WTC11 (cell line): ENCODE measurements around the gene RSAD1. TPM values are rescaled to one million over a fixed set of nuclear protein-coding genes. Genes with fewer than 3 reads are reported as not detected.

Experiments
- ATAC-seq: fragments of 200-7000 bp; cut with Tn5 transposase; 2 replicates; pipeline ENCODE4 v1.10.0; 2021; ENCODE audit warnings: mild to moderate bottlenecking, moderate library complexity
- CTCF ChIA-PET: fragments of 300-600 bp; sonication (Branson Sonifier 250); formaldehyde crosslinking; loops from one replicate; lab custom pipeline; 2021; ENCODE audit warnings: antibody characterized with exemption; lab: Charles Lee
- POLR2A ChIA-PET: fragments of 350-600 bp; sonication (Branson Sonifier 250); formaldehyde crosslinking; loops from one replicate; lab custom pipeline; 2021; ENCODE audit warnings: antibody characterized with exemption; lab: Charles Lee
- DNase-seq: peaks from one replicate; pipeline ENCODE4 v3.0.0; 2021; ENCODE audit warnings: low spot score
- H3K27ac Mint-ChIP-seq: 2 replicates; pipeline ENCODE4 v1.8.0; 2021; ENCODE audit warnings: mixed read lengths
- H3K27me3 Mint-ChIP-seq: 2 replicates; pipeline ENCODE4 v1.8.0; 2021; ENCODE audit warnings: low read depth, mild to moderate bottlenecking, moderate library complexity, mixed read lengths
- H3K36me3 Mint-ChIP-seq: 2 replicates; pipeline ENCODE4 v1.8.0; 2021; ENCODE audit warnings: mixed read lengths
- H3K4me1 Mint-ChIP-seq: 2 replicates; pipeline ENCODE4 v1.8.0; 2022; ENCODE audit warnings: mixed read lengths
- H3K4me3 Mint-ChIP-seq: 2 replicates; pipeline ENCODE4 v1.8.0; 2021; ENCODE audit warnings: mild to moderate bottlenecking, moderate library complexity, mixed read lengths
- H3K9me3 Mint-ChIP-seq: 2 replicates; pipeline ENCODE4 v1.8.0; 2021; ENCODE audit warnings: mixed read lengths
- ATF1 ChIP-seq: sonication (generic); formaldehyde crosslinking; IDR thresholded peaks from 2 replicates; pipeline ENCODE4 v1.8.1; 2023; ENCODE audit warnings: mild to moderate bottlenecking, moderate library complexity, missing genetic modification reagents
- EMX1 ChIP-seq: fragments of 250-450 bp; sonication (Bioruptor Pico); IDR thresholded peaks from 2 replicates; pipeline ENCODE4 v1.8.0; 2021; ENCODE audit warnings: mild to moderate bottlenecking
- FOXK1 ChIP-seq: sonication (generic); formaldehyde crosslinking; IDR thresholded peaks from 2 replicates; pipeline ENCODE4 v1.8.0; 2022; ENCODE audit warnings: mild to moderate bottlenecking, moderate library complexity, missing genetic modification reagents
- FOXP1 ChIP-seq: sonication (generic); formaldehyde crosslinking; IDR thresholded peaks from 2 replicates; pipeline ENCODE4 v1.8.0; 2022; ENCODE audit warnings: missing genetic modification reagents, mild to moderate bottlenecking, moderate library complexity, borderline replicate concordance
- GABPB1 ChIP-seq: sonication (generic); formaldehyde crosslinking; IDR thresholded peaks from 2 replicates; pipeline ENCODE4 v1.8.1; 2023; ENCODE audit warnings: mild to moderate bottlenecking, missing genetic modification reagents
- NR1H2 ChIP-seq: sonication (generic); formaldehyde crosslinking; IDR thresholded peaks from 2 replicates; pipeline ENCODE4 v1.9.0; 2021; ENCODE audit warnings: mild to moderate bottlenecking, moderate library complexity, missing genetic modification reagents
- NR2C2 ChIP-seq: sonication (generic); formaldehyde crosslinking; IDR thresholded peaks from 2 replicates; pipeline ENCODE4 v1.8.0; 2022; ENCODE audit warnings: mild to moderate bottlenecking, missing genetic modification reagents
- SOX15 ChIP-seq: fragments of 250-450 bp; sonication (Bioruptor Pico); IDR thresholded peaks from 2 replicates; pipeline ENCODE4 v1.9.0; 2021; ENCODE audit warnings: mild to moderate bottlenecking
- TCF7 ChIP-seq: sonication (generic); formaldehyde crosslinking; IDR thresholded peaks from 2 replicates; pipeline ENCODE4 v1.8.0; 2022; ENCODE audit warnings: mild to moderate bottlenecking, low read depth, missing genetic modification reagents, moderate library complexity
- TEAD1 ChIP-seq: sonication (generic); formaldehyde crosslinking; IDR thresholded peaks from 2 replicates; pipeline ENCODE4 v1.8.0; 2022; ENCODE audit warnings: mild to moderate bottlenecking, missing genetic modification reagents
- ZNF416 ChIP-seq: fragments of 250-450 bp; sonication (Bioruptor Pico); IDR thresholded peaks from 2 replicates; pipeline ENCODE4 v1.9.0; 2021; ENCODE audit warnings: mild to moderate bottlenecking, inconsistent platforms
- ZNF423 ChIP-seq: fragments of 250-450 bp; sonication (Bioruptor Pico); IDR thresholded peaks from 2 replicates; pipeline ENCODE4 v2.1.2; 2022; ENCODE audit warnings: mild to moderate bottlenecking, moderate library complexity
- total RNA-seq: library from RNA; stranded (reverse); gene quantifications from 3 replicates; pipeline ENCODE4 v1.2.3, GENCODE V29; 2021
- TF ChIP-seq, protein P1 (sequence below): fragments of 250-450 bp; sonication (Bioruptor Pico); IDR thresholded peaks from 2 replicates; pipeline ENCODE4 v1.8.0; 2021; ENCODE audit warnings: mild to moderate bottlenecking
- TF ChIP-seq, protein P2 (sequence below): fragments of 200-600 bp; IDR thresholded peaks from 2 replicates; pipeline ENCODE4 v1.8.0; 2022; ENCODE audit warnings: antibody characterized with exemption
- TF ChIP-seq, protein P3 (sequence below): sonication (generic); formaldehyde crosslinking; IDR thresholded peaks from 2 replicates; pipeline ENCODE4 v1.8.0; 2022; ENCODE audit warnings: mild to moderate bottlenecking, missing genetic modification reagents
- TF ChIP-seq, protein P4 (sequence below): sonication (generic); formaldehyde crosslinking; IDR thresholded peaks from 2 replicates; pipeline ENCODE4 v1.8.1; 2023; ENCODE audit warnings: mild to moderate bottlenecking, missing genetic modification reagents
- TF ChIP-seq, protein P5 (sequence below): sonication (generic); formaldehyde crosslinking; IDR thresholded peaks from 2 replicates; pipeline ENCODE4 v1.8.1; 2023; ENCODE audit warnings: mild to moderate bottlenecking, missing genetic modification reagents, moderate library complexity

RSAD1 gene
- total RNA-seq, 1 experiment from 2014 or later, result 35.1 TPM

DNA sequence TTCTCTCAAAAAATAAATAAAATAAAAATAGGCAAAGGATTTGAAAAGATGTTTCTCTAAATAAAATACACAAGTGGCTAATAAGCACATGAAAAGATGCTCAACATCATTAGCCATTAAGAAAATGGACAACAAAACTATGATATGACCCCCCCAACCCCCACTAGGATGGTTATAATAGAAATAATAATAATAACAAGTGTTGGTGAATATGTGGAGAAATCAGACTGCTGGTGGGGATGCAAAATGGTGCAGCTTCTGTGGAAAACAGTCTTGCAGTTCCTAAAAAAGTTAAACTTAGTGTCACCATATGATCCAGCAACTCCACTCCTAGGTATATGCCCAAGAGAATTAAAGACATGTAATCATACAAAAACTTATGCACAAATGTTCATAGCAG, 20.6 kb downstream of the RSAD1 start (continued):
- TF ChIP-seq, protein P1, sequence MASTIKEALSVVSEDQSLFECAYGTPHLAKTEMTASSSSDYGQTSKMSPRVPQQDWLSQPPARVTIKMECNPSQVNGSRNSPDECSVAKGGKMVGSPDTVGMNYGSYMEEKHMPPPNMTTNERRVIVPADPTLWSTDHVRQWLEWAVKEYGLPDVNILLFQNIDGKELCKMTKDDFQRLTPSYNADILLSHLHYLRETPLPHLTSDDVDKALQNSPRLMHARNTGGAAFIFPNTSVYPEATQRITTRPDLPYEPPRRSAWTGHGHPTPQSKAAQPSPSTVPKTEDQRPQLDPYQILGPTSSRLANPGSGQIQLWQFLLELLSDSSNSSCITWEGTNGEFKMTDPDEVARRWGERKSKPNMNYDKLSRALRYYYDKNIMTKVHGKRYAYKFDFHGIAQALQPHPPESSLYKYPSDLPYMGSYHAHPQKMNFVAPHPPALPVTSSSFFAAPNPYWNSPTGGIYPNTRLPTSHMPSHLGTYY (CRISPR knock-in tag), result no peak
- no peak for TF ChIP-seq TCF7
- no peak for TF ChIP-seq TEAD1 (CRISPR knock-in tag)
- TF ChIP-seq SOX15 (CRISPR knock-in tag), result no peak
- no peak for TF ChIP-seq ATF1 (CRISPR knock-in tag)
- no peak for TF ChIP-seq FOXK1 (CRISPR knock-in tag)
- TF ChIP-seq, all 79 proteins: peak for 0

DNA sequence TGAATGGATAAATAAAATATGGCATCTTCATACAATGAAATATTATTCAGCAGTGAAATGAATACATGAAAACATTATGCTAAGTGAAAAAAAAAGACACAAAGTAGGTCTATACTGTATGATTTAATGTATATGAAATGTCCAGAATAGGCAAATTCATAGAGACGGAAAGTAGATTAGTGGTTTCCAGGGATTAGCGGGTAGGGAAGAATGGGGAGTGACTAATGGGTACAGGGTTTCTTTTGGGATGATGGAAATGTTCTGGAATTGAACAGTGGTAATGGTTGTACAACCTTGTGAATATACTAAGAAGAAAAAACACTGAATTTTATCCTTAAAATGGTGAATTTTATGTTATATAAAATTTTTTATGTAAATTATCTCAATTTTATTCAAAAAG, 21.1 kb downstream of the RSAD1 start:
- no peak for ATAC-seq
- no peak for DNase-seq
- no peak for TF ChIP-seq FOXP1 (CRISPR knock-in tag)
- TF ChIP-seq NR1H2 (CRISPR knock-in tag), result no peak
- TF ChIP-seq ZNF416 (CRISPR knock-in tag), result no peak
- TF ChIP-seq, all 79 proteins: peak for 0
- H3K36me3 Mint-ChIP-seq, result no peaks in the 10 kb centered on the region
- no peaks in the 10 kb centered on the region for H3K27me3 Mint-ChIP-seq
- ChIA-PET POLR2A (interaction anchor here (0.7 kb wide), 2 partner anchors 417 to 1929 kb away, joined by 3 to 4 read pairs; no protein-coding TSS in a partner anchor), CTCF (interaction anchor here (0.7 to 4.5 kb wide), 7 partner anchors 11 to 193 kb away, joined by 3 to 35 read pairs (median 16); partner anchors contain the start of genes EPN3 and LRRC59)
- no peaks in the 10 kb centered on the region for H3K9me3 Mint-ChIP-seq
- no peak overlapping the region for H3K27ac Mint-ChIP-seq
- peaks cover 8% of the 10 kb centered on the region for H3K4me1 Mint-ChIP-seq
- no peak overlapping the region for H3K4me3 Mint-ChIP-seq

DNA sequence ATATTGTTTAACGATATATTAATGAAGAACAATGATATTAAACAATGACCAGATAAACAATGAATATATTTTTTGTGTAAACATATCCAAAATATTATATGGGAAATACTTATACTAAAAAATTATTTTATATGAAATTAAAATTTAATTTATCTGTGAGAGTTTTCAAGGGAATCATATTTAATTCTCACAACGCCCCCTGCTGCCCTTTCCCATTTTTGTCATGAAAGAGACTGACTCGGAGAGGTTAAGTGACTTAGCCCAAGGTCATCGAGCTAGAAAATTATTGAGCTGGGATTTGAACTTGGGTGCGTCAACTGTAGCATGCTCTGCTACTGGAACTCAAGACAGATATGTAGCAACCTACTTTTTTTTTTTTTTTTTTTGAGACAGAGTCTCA, 22.4 kb downstream of the RSAD1 start:
- H3K4me3 Mint-ChIP-seq, result no peak overlapping the region
- ATAC-seq (no peak), DNase-seq (no peak)
- CTCF ChIA-PET, result interaction anchor here (0.6 to 4.6 kb wide), 28 partner anchors 9 to 430 kb away, joined by 3 to 35 read pairs (median 4); partner anchors contain the start of genes CACNA1G, EPN3, LRRC59 and RSAD1
- no peaks in the 10 kb centered on the region for H3K9me3 Mint-ChIP-seq
- TF ChIP-seq, protein P2, sequence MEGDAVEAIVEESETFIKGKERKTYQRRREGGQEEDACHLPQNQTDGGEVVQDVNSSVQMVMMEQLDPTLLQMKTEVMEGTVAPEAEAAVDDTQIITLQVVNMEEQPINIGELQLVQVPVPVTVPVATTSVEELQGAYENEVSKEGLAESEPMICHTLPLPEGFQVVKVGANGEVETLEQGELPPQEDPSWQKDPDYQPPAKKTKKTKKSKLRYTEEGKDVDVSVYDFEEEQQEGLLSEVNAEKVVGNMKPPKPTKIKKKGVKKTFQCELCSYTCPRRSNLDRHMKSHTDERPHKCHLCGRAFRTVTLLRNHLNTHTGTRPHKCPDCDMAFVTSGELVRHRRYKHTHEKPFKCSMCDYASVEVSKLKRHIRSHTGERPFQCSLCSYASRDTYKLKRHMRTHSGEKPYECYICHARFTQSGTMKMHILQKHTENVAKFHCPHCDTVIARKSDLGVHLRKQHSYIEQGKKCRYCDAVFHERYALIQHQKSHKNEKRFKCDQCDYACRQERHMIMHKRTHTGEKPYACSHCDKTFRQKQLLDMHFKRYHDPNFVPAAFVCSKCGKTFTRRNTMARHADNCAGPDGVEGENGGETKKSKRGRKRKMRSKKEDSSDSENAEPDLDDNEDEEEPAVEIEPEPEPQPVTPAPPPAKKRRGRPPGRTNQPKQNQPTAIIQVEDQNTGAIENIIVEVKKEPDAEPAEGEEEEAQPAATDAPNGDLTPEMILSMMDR, result peak; percentile 30; the same call in 1 of the 2 replicates
- TF ChIP-seq EMX1 (no peak), NR2C2 (CRISPR knock-in tag) (no peak)
- no peaks in the 10 kb centered on the region for H3K27me3 Mint-ChIP-seq
- H3K4me1 Mint-ChIP-seq, result peaks cover 8% of the 10 kb centered on the region
- POLR2A ChIA-PET, result no interaction called here
- H3K27ac Mint-ChIP-seq, result no peak overlapping the region
- H3K36me3 Mint-ChIP-seq, result no peaks in the 10 kb centered on the region

DNA sequence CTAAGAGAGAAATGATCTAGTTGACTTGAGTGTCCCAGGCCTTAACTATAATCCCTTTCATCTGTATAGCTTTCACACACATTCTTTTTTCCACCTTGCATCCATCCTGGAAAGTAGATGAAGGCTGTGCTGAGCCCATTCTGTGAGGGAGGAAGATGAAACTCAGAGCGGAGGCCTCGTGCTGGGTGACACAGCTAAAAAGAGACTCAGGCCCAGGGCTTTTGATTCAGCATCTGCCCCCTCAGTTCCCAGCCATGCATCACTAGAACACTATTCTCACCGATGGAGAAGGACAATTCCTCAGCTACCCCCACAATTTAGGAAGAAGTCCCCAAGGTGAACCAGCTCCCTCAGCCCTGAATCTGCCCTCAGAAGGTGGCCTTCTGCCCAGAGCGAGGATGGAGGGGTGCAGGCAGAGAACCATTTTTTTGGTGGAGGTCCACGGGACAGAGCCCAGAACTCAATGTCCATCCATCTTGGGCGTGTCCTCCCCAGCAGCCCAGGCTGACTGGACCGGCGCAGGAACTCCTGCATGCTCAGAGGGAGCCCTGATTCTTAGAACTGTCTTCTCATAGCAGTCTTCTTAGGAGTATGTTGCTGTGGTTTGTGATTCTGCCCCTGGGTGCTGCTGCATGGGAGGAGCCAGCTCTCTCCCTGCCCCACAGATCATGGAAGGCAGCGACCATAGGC, 23.8 kb downstream of the RSAD1 start:
- no peak overlapping the region for H3K27ac Mint-ChIP-seq
- H3K36me3 Mint-ChIP-seq, result no peaks in the 10 kb centered on the region
- DNase-seq, result no peak
- ATAC-seq, result no peak
- CTCF ChIA-PET, result interaction anchor here (1.2 to 4.6 kb wide), 8 partner anchors 14 to 302 kb away, joined by 3 to 35 read pairs (median 12); partner anchors contain the start of genes EPN3, LRRC59 and RSAD1
- no peak overlapping the region for H3K4me3 Mint-ChIP-seq
- H3K4me1 Mint-ChIP-seq, result peaks cover 8% of the 10 kb centered on the region
- no peaks in the 10 kb centered on the region for H3K9me3 Mint-ChIP-seq
- TF ChIP-seq, protein P3, sequence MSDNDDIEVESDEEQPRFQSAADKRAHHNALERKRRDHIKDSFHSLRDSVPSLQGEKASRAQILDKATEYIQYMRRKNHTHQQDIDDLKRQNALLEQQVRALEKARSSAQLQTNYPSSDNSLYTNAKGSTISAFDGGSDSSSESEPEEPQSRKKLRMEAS (CRISPR knock-in tag), result no peak
- TF ChIP-seq, protein P4, sequence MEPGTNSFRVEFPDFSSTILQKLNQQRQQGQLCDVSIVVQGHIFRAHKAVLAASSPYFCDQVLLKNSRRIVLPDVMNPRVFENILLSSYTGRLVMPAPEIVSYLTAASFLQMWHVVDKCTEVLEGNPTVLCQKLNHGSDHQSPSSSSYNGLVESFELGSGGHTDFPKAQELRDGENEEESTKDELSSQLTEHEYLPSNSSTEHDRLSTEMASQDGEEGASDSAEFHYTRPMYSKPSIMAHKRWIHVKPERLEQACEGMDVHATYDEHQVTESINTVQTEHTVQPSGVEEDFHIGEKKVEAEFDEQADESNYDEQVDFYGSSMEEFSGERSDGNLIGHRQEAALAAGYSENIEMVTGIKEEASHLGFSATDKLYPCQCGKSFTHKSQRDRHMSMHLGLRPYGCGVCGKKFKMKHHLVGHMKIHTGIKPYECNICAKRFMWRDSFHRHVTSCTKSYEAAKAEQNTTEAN (CRISPR knock-in tag), result no peak
- TF ChIP-seq, protein P5, sequence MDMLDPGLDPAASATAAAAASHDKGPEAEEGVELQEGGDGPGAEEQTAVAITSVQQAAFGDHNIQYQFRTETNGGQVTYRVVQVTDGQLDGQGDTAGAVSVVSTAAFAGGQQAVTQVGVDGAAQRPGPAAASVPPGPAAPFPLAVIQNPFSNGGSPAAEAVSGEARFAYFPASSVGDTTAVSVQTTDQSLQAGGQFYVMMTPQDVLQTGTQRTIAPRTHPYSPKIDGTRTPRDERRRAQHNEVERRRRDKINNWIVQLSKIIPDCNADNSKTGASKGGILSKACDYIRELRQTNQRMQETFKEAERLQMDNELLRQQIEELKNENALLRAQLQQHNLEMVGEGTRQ (CRISPR knock-in tag), result no peak
- TF ChIP-seq ZNF423 (CRISPR knock-in tag) (no peak), GABPB1 (CRISPR knock-in tag) (no peak)
- POLR2A ChIA-PET, result interaction anchor here (1.2 kb wide), 1 partner anchor 58 kb away, joined by 4 read pairs; the partner anchor contains the start of gene CACNA1G
- H3K27me3 Mint-ChIP-seq, result no peaks in the 10 kb centered on the region
